ENCODE data around the gene PTK6.

Gene PTK6

GRCh38 chr20:63519668-63520503, 17.3 kb downstream of the PTK6 start:
- Histone ChIP-seq H3K27ac (ENCODE audit: low read length) (no peak overlapping the region), H3F3A (ENCODE audit: insufficient read depth, low read length) (peaks cover 2% of the 10 kb centered on the region; the same call in 1 of the 2 replicates), H3K9ac (ENCODE audit: low read length) (peak overlapping the region; percentile 42; the same call in 1 of the 2 replicates)

GRCh38 chr20:63518946-63519667, 18.1 kb downstream of the PTK6 start:
- H3F3A ChIP-seq (ENCODE audit: insufficient read depth, low read length), result no peaks in the 10 kb centered on the region
- H3K36me3 ChIP-seq (replicated peaks; ENCODE audit: insufficient read depth, low read length), result no peaks in the 10 kb centered on the region
- H3K4me1 ChIP-seq (ENCODE audit: low read length), result 0 out of 2 replicates have a peak, but pooled peaks cover 4% of the 10 kb centered on the region
- H3K9me2 ChIP-seq (replicated peaks; ENCODE audit: insufficient read depth, low read length), result no peaks in the 10 kb centered on the region
- no peak overlapping the region for H2AFZ ChIP-seq (ENCODE audit: low read length)
- H3K79me2 ChIP-seq (ENCODE audit: low read length), result peaks cover 15% of the 10 kb centered on the region
- no peak overlapping the region for H3K9ac ChIP-seq (ENCODE audit: low read length)
- DNase-seq, result no peak
- H3K9me3 ChIP-seq (replicated peaks; ENCODE audit: insufficient read depth, low read length), result 0 out of 2 replicates have a peak, but pooled peaks cover 2% of the 10 kb centered on the region
- peaks cover 50% of the 10 kb centered on the region for H3K27me3 ChIP-seq (replicated peaks; ENCODE audit: insufficient read depth, low read length)
- no peak overlapping the region for H3K27ac ChIP-seq (ENCODE audit: low read length)
- H4K20me1 ChIP-seq (ENCODE audit: insufficient read depth, low read length), result no peaks in the 10 kb centered on the region
- TF ChIP-seq CTCF (IDR thresholded peaks at IDR 0.05; ENCODE audit: low read length) (no peak), EZH2 (optimal IDR thresholded peaks at IDR 0.05; ENCODE audit: low read depth, low read length) (no peak), EZH2phosphoT487 (IDR thresholded peaks at IDR 0.05; ENCODE audit: low read length) (no peak)
- H3K4me2 ChIP-seq (ENCODE audit: low read depth, low read length), result no peak overlapping the region; the same call in 1 of the 2 replicates
- no peak overlapping the region for H3K4me3 ChIP-seq (ENCODE audit: low read length)

More at GRCh38 chr20:63519668-63520503, 17.3 kb downstream of the PTK6 start:
- H3K36me3 ChIP-seq (replicated peaks; ENCODE audit: insufficient read depth, low read length), result no peaks in the 10 kb centered on the region
- no peaks in the 10 kb centered on the region for H3K9me3 ChIP-seq (replicated peaks; ENCODE audit: insufficient read depth, low read length)
- 0 out of 2 replicates have a peak, but pooled peaks cover 4% of the 10 kb centered on the region for H3K4me1 ChIP-seq (ENCODE audit: low read length)
- no peak for DNase-seq
- H2AFZ ChIP-seq (ENCODE audit: low read length), result peak overlapping the region; percentile 96
- H3K79me2 ChIP-seq (ENCODE audit: low read length), result peaks cover 15% of the 10 kb centered on the region
- no peaks in the 10 kb centered on the region for H3K9me2 ChIP-seq (replicated peaks; ENCODE audit: insufficient read depth, low read length)
- peaks cover 43% of the 10 kb centered on the region for H3K27me3 ChIP-seq (replicated peaks; ENCODE audit: insufficient read depth, low read length)
- TF ChIP-seq CTCF (IDR thresholded peaks at IDR 0.05; ENCODE audit: low read length), result peak; percentile 22; the same call in 1 of the 2 replicates
- no peak for TF ChIP-seq EZH2phosphoT487 (IDR thresholded peaks at IDR 0.05; ENCODE audit: low read length)
- H3K4me2 ChIP-seq (ENCODE audit: low read depth, low read length), result peak overlapping the region; percentile 89
- peak overlapping the region; percentile 84 for H3K4me3 ChIP-seq (ENCODE audit: low read length)
- no peaks in the 10 kb centered on the region for H4K20me1 ChIP-seq (ENCODE audit: insufficient read depth, low read length)

GRCh38 chr20:63518351-63518861, 18.8 kb downstream of the PTK6 start:
- no peak overlapping the region for H3K27ac ChIP-seq (ENCODE audit: low read length)
- no peaks in the 10 kb centered on the region for H4K20me1 ChIP-seq (ENCODE audit: insufficient read depth, low read length)
- H3K4me3 ChIP-seq (ENCODE audit: low read length), result no peak overlapping the region
- no peak overlapping the region for H3K9ac ChIP-seq (ENCODE audit: low read length)
- H3K9me2 ChIP-seq (replicated peaks; ENCODE audit: insufficient read depth, low read length), result no peaks in the 10 kb centered on the region
- 0 out of 2 replicates have a peak, but pooled peaks cover 2% of the 10 kb centered on the region for H3K9me3 ChIP-seq (replicated peaks; ENCODE audit: insufficient read depth, low read length)
- no peak overlapping the region for H2AFZ ChIP-seq (ENCODE audit: low read length)
- H3K4me1 ChIP-seq (ENCODE audit: low read length), result 0 out of 2 replicates have a peak, but pooled peaks cover 4% of the 10 kb centered on the region
- H3K79me2 ChIP-seq (ENCODE audit: low read length), result peaks cover 15% of the 10 kb centered on the region
- DNase-seq, result no peak
- H3K27me3 ChIP-seq (replicated peaks; ENCODE audit: insufficient read depth, low read length), result peaks cover 57% of the 10 kb centered on the region
- no peaks in the 10 kb centered on the region for H3F3A ChIP-seq (ENCODE audit: insufficient read depth, low read length)
- H3K4me2 ChIP-seq (ENCODE audit: low read depth, low read length), result no peak overlapping the region
- no peaks in the 10 kb centered on the region for H3K36me3 ChIP-seq (replicated peaks; ENCODE audit: insufficient read depth, low read length)
- TF ChIP-seq EZH2 (optimal IDR thresholded peaks at IDR 0.05; ENCODE audit: low read depth, low read length), result no peak
- no peak for TF ChIP-seq EZH2phosphoT487 (IDR thresholded peaks at IDR 0.05; ENCODE audit: low read length)
- no peak for TF ChIP-seq CTCF (IDR thresholded peaks at IDR 0.05; ENCODE audit: low read length)

Data from MM.1S (cell line).